ENCODE measurements around the gene SMYD3. TPM values are rescaled to one million over a fixed set of nuclear protein-coding genes. Genes with fewer than 3 reads are reported as not detected.

The SMYD3 gene
- 10 to 100 TPM; 16.8 to 28.8 (median 19.5) TPM for total RNA-seq

- no peaks in the 10 kb centered on the region for H3K9me3 ChIP-seq
- intact Hi-C loops (cut with DNase I; ENCODE audit: low total_unique reads), result no loop called here
Observed at GRCh38 chr1:246506674-246507481, at the start of gene SMYD3. Gene SMYD3, minus strand, starts transcription at chr1:246507279.

GRCh38 chr1:246554201-246554600, 47.1 kb upstream of the SMYD3 start:
- H3K4me3 ChIP-seq, result no peak overlapping the region
- H3K27ac ChIP-seq, result no peak overlapping the region
- no peaks in the 10 kb centered on the region for H3K27me3 ChIP-seq
- H3K9me3 ChIP-seq, result no peaks in the 10 kb centered on the region
- H3K36me3 ChIP-seq, result peaks cover 10% of the 10 kb centered on the region
- DNase-seq (ENCODE audit: low spot score in 2 of 2), result no peak
- no peak for TF ChIP-seq POLR2A (IDR thresholded peaks at IDR 0.05)
- TF ChIP-seq POLR2AphosphoS5 (IDR thresholded peaks at IDR 0.05), result no peak
- TF ChIP-seq CTCF (IDR thresholded peaks at IDR 0.05), result no peak
- H3K4me1 ChIP-seq, result no peaks in the 10 kb centered on the region
- intact Hi-C loops (cut with DNase I; ENCODE audit: low total_unique reads), result no loop called here

More at GRCh38 chr1:246506674-246507481, at the start of gene SMYD3:
- Histone ChIP-seq H3K27ac (peak within 1 kb of the TSS in 1 of 2 donors; percentile 68), H3K36me3 (no peaks in the 10 kb centered on the region), H3K4me1 (no peaks in the 10 kb centered on the region), H3K4me3 (peak within 1 kb of the TSS; percentile 71 to 95 (median 78)), H3K27me3 (no peaks in the 10 kb centered on the region)
- TF ChIP-seq POLR2A (IDR thresholded peaks at IDR 0.05) (no peak), POLR2AphosphoS5 (IDR thresholded peaks at IDR 0.05) (no peak), CTCF (IDR thresholded peaks at IDR 0.05) (no peak)
- DNase-seq (ENCODE audit: low spot score in 2 of 2), result peak in 1 of 2 donors; percentile 63

GRCh38 chr1:246552110-246552509, 45.0 kb upstream of the SMYD3 start:
- no peaks in the 10 kb centered on the region for H3K27me3 ChIP-seq
- no peak for DNase-seq (ENCODE audit: low spot score in 2 of 2)
- no peak for TF ChIP-seq CTCF (IDR thresholded peaks at IDR 0.05)
- TF ChIP-seq POLR2AphosphoS5 (IDR thresholded peaks at IDR 0.05), result no peak
- TF ChIP-seq POLR2A (IDR thresholded peaks at IDR 0.05), result no peak
- no peak overlapping the region for H3K4me3 ChIP-seq
- no peaks in the 10 kb centered on the region for H3K9me3 ChIP-seq
- H3K4me1 ChIP-seq, result no peaks in the 10 kb centered on the region
- no peak overlapping the region for H3K27ac ChIP-seq
- intact Hi-C loops (cut with DNase I; ENCODE audit: low total_unique reads), result no loop called here
- H3K36me3 ChIP-seq, result peaks cover 10% of the 10 kb centered on the region

GRCh38 chr1:246550402-246550801, 43.3 kb upstream of the SMYD3 start:
- no peak for DNase-seq (ENCODE audit: low spot score in 2 of 2)
- H3K4me1 ChIP-seq, result no peaks in the 10 kb centered on the region
- no peak overlapping the region for H3K27ac ChIP-seq
- no peaks in the 10 kb centered on the region for H3K27me3 ChIP-seq
- H3K9me3 ChIP-seq, result no peaks in the 10 kb centered on the region
- H3K36me3 ChIP-seq, result no peaks in the 10 kb centered on the region
- no peak for TF ChIP-seq CTCF (IDR thresholded peaks at IDR 0.05)
- intact Hi-C loops (cut with DNase I; ENCODE audit: low total_unique reads), result no loop called here
- H3K4me3 ChIP-seq, result no peak overlapping the region

- no peaks in the 10 kb centered on the region for H3K36me3 ChIP-seq
- no peak for DNase-seq (ENCODE audit: low spot score in 2 of 2)
- H3K4me3 ChIP-seq, result no peak overlapping the region
- H3K4me1 ChIP-seq, result no peaks in the 10 kb centered on the region
- H3K27me3 ChIP-seq, result no peaks in the 10 kb centered on the region
- no peaks in the 10 kb centered on the region for H3K9me3 ChIP-seq
- TF ChIP-seq POLR2A (IDR thresholded peaks at IDR 0.05), result no peak
- no peak for TF ChIP-seq CTCF (IDR thresholded peaks at IDR 0.05)
- no peak for TF ChIP-seq POLR2AphosphoS5 (IDR thresholded peaks at IDR 0.05)
- no peak overlapping the region for H3K27ac ChIP-seq
- intact Hi-C loops (cut with DNase I; ENCODE audit: low total_unique reads), result no loop called here
Observed at GRCh38 chr1:246549665-246550064, 42.6 kb upstream of the SMYD3 start.
